Epithelial cell of proximal tubule (primary cell): ENCODE data around the gene ZDHHC22. TPM values are rescaled to one million over a fixed set of nuclear protein-coding genes. Genes with fewer than 3 reads are reported as not detected.

Experiments used
- DNase-seq: peaks from one replicate; pipeline ENCODE4 v3.0.0-alpha.2; 2011; ENCODE audit warnings: low read depth
- H3K4me3 ChIP-seq: 2 replicates; pipeline ENCODE4 v1.5.1; 2011; ENCODE audit warnings: low read depth, mild to moderate bottlenecking, low read length
- total RNA-seq: library from RNA; depleted of rRNA; stranded (reverse); fragments of >200 nt; gene quantifications from 2 replicates; pipeline ENCODE4 v1.2.3, GENCODE V29; 2015
- TF ChIP-seq, protein P1 (sequence below): conservative IDR thresholded peaks from 2 replicates; pipeline ENCODE4 v1.5.1; 2012; ENCODE audit warnings: low read depth, mild to moderate bottlenecking, low read length

The ZDHHC22 gene
- total RNA-seq, 1 donor from 2014 or later, result not detected

DNA sequence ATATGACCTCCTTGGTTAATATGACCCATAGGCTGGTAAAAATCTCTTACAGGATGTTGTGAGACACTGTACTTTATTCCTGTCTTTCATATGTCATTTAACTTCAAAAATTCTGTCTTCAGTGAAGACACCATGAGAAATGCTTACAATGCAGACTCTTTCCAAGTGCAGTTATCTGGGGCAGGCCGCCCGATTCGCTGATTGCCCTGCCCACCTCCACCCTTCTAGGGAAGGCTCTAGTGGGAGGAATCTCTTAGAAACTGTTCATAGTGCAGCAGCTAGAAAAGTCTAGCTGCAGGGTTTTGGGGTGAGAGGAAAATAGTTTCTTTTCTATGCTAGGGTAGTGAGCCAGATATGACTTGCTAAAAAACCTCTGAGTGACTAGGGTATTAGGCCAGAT, 58.5 kb downstream of the ZDHHC22 start:
- TF ChIP-seq, protein P1, sequence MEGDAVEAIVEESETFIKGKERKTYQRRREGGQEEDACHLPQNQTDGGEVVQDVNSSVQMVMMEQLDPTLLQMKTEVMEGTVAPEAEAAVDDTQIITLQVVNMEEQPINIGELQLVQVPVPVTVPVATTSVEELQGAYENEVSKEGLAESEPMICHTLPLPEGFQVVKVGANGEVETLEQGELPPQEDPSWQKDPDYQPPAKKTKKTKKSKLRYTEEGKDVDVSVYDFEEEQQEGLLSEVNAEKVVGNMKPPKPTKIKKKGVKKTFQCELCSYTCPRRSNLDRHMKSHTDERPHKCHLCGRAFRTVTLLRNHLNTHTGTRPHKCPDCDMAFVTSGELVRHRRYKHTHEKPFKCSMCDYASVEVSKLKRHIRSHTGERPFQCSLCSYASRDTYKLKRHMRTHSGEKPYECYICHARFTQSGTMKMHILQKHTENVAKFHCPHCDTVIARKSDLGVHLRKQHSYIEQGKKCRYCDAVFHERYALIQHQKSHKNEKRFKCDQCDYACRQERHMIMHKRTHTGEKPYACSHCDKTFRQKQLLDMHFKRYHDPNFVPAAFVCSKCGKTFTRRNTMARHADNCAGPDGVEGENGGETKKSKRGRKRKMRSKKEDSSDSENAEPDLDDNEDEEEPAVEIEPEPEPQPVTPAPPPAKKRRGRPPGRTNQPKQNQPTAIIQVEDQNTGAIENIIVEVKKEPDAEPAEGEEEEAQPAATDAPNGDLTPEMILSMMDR, result no peak
- no peak overlapping the region for H3K4me3 ChIP-seq
- no peak for DNase-seq

DNA sequence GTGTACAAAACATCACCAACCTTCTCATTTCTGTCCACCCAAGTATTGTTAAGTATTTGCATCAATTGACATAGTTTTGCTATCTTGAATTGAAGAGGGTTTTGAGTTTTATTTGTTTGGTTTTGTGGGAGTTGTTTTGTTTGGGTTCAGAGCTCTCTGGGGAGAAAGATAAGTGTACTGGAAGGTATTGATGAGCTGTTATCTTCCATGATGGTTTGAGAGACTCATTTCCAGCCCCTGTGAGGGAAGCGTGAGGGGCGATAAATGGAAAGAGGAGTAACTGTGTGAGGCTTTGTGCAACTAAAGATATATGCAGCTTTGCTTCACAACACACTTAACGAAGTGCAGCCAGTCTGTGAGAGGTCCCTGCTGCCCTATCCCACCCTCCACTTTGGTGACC, 59.2 kb downstream of the ZDHHC22 start:
- TF ChIP-seq, protein P1, result no peak

More for the DNA sequence above, 59.2 kb downstream of the ZDHHC22 start:
- no peak for DNase-seq
- H3K4me3 ChIP-seq, result no peak overlapping the region

Other genes starting within 250 kb of the ZDHHC22 start
- 61.9 and 65.6 TPM in 2 replicates for gene IRF2BPL, start 113.1 kb downstream of the ZDHHC22 start, total RNA-seq
- gene CIPC, start 43.5 kb downstream of the ZDHHC22 start, total RNA-seq, result 10.2 and 15.4 TPM in 2 replicates
- under 0.01 and 0.35 TPM in 2 replicates for gene TMEM63C, start 40.0 kb upstream of the ZDHHC22 start, total RNA-seq
- 0.12 and 0.14 TPM in 2 replicates for gene NGB, start 129.4 kb upstream of the ZDHHC22 start, total RNA-seq
- gene POMT2, start 179.1 kb upstream of the ZDHHC22 start, total RNA-seq, result 15.5 and 17.8 TPM in 2 replicates
- gene GSTZ1, start 179.2 kb upstream of the ZDHHC22 start, total RNA-seq, result 23.8 and 36.1 TPM in 2 replicates
- gene TMED8, start 235.3 kb upstream of the ZDHHC22 start, total RNA-seq, result 9.9 and 10.1 TPM in 2 replicates
- 0.40 and 0.58 TPM in 2 replicates for gene SAMD15, start 235.6 kb upstream of the ZDHHC22 start, total RNA-seq